ENCODE results near the gene TMEM125. TPM values are rescaled to one million over a fixed set of nuclear protein-coding genes. Genes with fewer than 3 reads are reported as not detected.

The TMEM125 gene
- total RNA-seq, 2 donors from 2014 or later = 11.7 to 16.6 TPM

DNA sequence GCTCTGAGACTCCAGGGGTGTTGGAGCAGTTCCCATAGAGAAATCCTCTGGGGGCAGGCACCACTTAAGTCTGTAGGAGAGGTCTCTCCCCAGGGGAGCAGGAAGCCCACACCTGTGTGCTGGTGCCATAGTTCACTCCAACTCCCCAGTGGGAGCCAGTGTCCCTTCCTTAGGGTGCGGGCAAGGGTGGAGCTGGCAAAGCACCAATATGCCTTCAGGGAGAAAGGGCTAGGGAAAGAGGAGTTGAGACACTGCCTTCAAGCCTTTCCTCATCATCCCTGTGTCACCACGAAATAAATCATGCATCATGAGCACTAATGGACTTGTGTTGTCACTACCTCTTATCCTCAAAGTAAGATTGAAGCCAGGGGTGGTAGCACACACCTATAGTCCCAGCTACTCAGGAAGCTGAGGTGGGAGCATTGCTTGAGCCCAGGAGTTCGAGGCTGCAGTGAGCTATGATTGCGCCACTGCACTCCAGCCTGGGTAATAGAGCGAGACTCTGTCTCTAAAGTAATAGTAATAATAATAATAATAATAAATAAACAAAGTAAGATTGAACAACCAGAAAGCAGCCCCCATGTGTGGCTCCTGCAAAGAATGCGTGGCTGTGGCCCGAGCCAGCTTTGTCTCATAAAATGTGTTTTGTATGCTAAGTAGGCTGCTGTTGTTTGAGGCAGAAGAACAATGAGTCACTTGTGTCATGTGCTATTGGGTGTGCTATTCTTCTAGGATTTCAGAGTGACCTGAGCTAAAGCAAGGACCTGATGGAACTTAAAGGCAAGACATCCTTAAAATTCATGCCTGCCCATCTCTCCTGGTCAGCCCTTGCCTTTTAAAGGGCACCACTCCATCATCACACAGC, 24.3 kb downstream of the TMEM125 start:
- Mint-ChIP-seq H3K4me3 (no peak overlapping the region), H3K27ac (no peak overlapping the region), H3K4me1 (peaks cover 19% of the 10 kb centered on the region), H3K9me3 (no peaks in the 10 kb centered on the region), H3K27me3 (ENCODE audit: insufficient read depth) (no peaks in the 10 kb centered on the region), H3K36me3 (ENCODE audit: low read depth) (no peaks in the 10 kb centered on the region)
- H3K27me3 ChIP-seq (ENCODE audit: control insufficient read depth, insufficient read depth, low read length, poor library complexity, severe bottlenecking) = no peaks in the 10 kb centered on the region
- DNase-seq = no peak
- 69 to 83% methylated on average over 5 to 6 of the region's 7 CpGs for WGBS, 2 experiments (ENCODE audit: insufficient coverage in 1 of 2, insufficient read length in 1 of 2)
- TF ChIP-seq, protein P1, sequence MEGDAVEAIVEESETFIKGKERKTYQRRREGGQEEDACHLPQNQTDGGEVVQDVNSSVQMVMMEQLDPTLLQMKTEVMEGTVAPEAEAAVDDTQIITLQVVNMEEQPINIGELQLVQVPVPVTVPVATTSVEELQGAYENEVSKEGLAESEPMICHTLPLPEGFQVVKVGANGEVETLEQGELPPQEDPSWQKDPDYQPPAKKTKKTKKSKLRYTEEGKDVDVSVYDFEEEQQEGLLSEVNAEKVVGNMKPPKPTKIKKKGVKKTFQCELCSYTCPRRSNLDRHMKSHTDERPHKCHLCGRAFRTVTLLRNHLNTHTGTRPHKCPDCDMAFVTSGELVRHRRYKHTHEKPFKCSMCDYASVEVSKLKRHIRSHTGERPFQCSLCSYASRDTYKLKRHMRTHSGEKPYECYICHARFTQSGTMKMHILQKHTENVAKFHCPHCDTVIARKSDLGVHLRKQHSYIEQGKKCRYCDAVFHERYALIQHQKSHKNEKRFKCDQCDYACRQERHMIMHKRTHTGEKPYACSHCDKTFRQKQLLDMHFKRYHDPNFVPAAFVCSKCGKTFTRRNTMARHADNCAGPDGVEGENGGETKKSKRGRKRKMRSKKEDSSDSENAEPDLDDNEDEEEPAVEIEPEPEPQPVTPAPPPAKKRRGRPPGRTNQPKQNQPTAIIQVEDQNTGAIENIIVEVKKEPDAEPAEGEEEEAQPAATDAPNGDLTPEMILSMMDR (conservative IDR thresholded peaks at IDR 0.05) = no peak
- no peaks in the 10 kb centered on the region for H3K36me3 ChIP-seq (ENCODE audit: control insufficient read depth, insufficient read depth, low read length)
- no peak overlapping the region for H3K9ac ChIP-seq (ENCODE audit: extremely low read depth, low read length, poor library complexity, severe bottlenecking)
- H3K4me3 ChIP-seq (ENCODE audit: low read length) = no peak overlapping the region
- H3K4me1 ChIP-seq (ENCODE audit: control insufficient read depth, insufficient read depth, low read length) = peaks cover 15% of the 10 kb centered on the region
- H3K9me3 ChIP-seq (ENCODE audit: control insufficient read depth, low read length) = no peaks in the 10 kb centered on the region
- H3K27ac ChIP-seq (ENCODE audit: low read depth, low read length) = no peak overlapping the region

DNA sequence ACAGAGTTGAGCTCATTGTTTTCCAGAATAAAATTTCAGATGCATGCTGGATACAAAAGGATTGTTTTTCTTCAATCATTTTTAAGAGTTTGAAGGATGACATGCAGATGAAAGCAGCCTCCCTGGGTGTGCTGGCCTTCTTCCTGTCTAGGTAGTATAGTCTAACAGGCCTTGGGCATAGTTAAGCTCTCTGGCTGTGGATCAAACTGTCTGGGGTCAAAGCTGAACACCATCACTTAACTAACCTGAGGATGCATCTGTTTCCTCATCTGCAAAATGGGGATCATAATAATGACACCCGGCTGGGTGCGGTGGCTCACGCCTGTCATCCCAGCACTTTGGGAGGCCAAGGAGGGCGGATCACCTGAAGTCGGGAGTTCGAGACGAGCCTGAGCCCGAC, 25.0 kb downstream of the TMEM125 start:
- H3K9me3 ChIP-seq (ENCODE audit: control insufficient read depth, low read length) = no peaks in the 10 kb centered on the region
- no peak overlapping the region for H3K27ac ChIP-seq (ENCODE audit: low read depth, low read length)
- DNase-seq = no peak
- peaks cover 15% of the 10 kb centered on the region for H3K4me1 ChIP-seq (ENCODE audit: control insufficient read depth, insufficient read depth, low read length)
- TF ChIP-seq, protein P1 (conservative IDR thresholded peaks at IDR 0.05) = no peak
- H3K27me3 ChIP-seq (ENCODE audit: control insufficient read depth, insufficient read depth, low read length, poor library complexity, severe bottlenecking) = no peaks in the 10 kb centered on the region
- Mint-ChIP-seq H3K27me3 (ENCODE audit: insufficient read depth) (no peaks in the 10 kb centered on the region), H3K36me3 (ENCODE audit: low read depth) (no peaks in the 10 kb centered on the region), H3K4me3 (no peak overlapping the region), H3K27ac (no peak overlapping the region), H3K9me3 (no peaks in the 10 kb centered on the region), H3K4me1 (peaks cover 19% of the 10 kb centered on the region)
- H3K36me3 ChIP-seq (ENCODE audit: control insufficient read depth, insufficient read depth, low read length) = no peaks in the 10 kb centered on the region
- H3K9ac ChIP-seq (ENCODE audit: extremely low read depth, low read length, poor library complexity, severe bottlenecking) = no peak overlapping the region
- H3K4me3 ChIP-seq (ENCODE audit: low read length) = no peak overlapping the region
- WGBS, 2 experiments (ENCODE audit: insufficient coverage in 1 of 2, insufficient read length in 1 of 2) = 80 to 96% methylated on average over 3 to 8 of the region's 8 CpGs

DNA sequence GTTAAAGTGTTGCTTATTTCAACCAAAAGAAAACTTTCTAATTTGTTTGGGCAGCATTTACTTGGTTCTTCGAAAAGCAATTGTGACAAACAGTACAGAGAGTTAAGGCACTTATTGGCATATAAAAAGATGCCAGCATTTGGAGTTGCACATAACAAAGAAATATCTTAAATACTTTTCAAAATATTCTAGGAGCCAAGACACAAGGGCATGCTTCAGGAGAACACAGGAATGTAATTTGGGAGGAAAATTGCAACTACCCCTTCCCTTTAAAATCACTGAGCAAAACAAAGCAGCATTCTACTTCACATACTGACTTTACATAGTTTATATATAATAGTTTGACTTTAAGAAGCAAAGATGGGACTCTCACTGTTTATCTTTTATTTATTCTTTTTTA, 26.4 kb downstream of the TMEM125 start:
- H3K4me3 Mint-ChIP-seq = no peak overlapping the region
- no peaks in the 10 kb centered on the region for H3K36me3 Mint-ChIP-seq (ENCODE audit: low read depth)
- H3K9me3 Mint-ChIP-seq = no peaks in the 10 kb centered on the region
- WGBS, 2 experiments (ENCODE audit: insufficient coverage in 1 of 2, insufficient read length in 1 of 2) = 84% methylated on average over 1 of the region's 1 CpG; no CpG with 5 or more reads in 1 of the 2 experiments
- no peaks in the 10 kb centered on the region for H3K9me3 ChIP-seq (ENCODE audit: control insufficient read depth, low read length)
- TF ChIP-seq, protein P1 (conservative IDR thresholded peaks at IDR 0.05) = no peak
- no peak overlapping the region for H3K4me3 ChIP-seq (ENCODE audit: low read length)
- no peak overlapping the region for H3K27ac ChIP-seq (ENCODE audit: low read depth, low read length)
- H3K27me3 Mint-ChIP-seq (ENCODE audit: insufficient read depth) = no peaks in the 10 kb centered on the region
- peaks cover 15% of the 10 kb centered on the region for H3K4me1 ChIP-seq (ENCODE audit: control insufficient read depth, insufficient read depth, low read length)
- peaks cover 19% of the 10 kb centered on the region for H3K4me1 Mint-ChIP-seq
- no peak overlapping the region for H3K27ac Mint-ChIP-seq
- no peaks in the 10 kb centered on the region for H3K36me3 ChIP-seq (ENCODE audit: control insufficient read depth, insufficient read depth, low read length)
- no peaks in the 10 kb centered on the region for H3K27me3 ChIP-seq (ENCODE audit: control insufficient read depth, insufficient read depth, low read length, poor library complexity, severe bottlenecking)
- DNase-seq = no peak
- H3K9ac ChIP-seq (ENCODE audit: extremely low read depth, low read length, poor library complexity, severe bottlenecking) = no peak overlapping the region

Data from endodermal cell (in vitro differentiated cells).